ENCODE results near the gene S100PBP.

- TF ChIP-seq CTCF (IDR thresholded peaks at IDR 0.05) = no peak
- TF ChIP-seq POLR2A (IDR thresholded peaks at IDR 0.05) = no peak
Measured at GRCh38 chr1:32887623-32888022, 70.2 kb downstream of the S100PBP start.
